GM12865 (cell line): ENCODE results near the gene RASAL2.

Experiments used
- DNase-seq: peaks from one replicate; pipeline ENCODE4 v3.0.0; 2010; ENCODE audit warnings: low read depth
- H3K4me3 ChIP-seq: 2 replicates; pipeline ENCODE4 v1.5.1; 2011; ENCODE audit warnings: mild to moderate bottlenecking, low read depth, low read length, control low read depth
- CTCF ChIP-seq: IDR thresholded peaks from 2 replicates; pipeline ENCODE4 v1.5.1; 2011; ENCODE audit warnings: low read length, control low read depth, low read depth, inconsistent platforms; ENCODE audit not compliant: insufficient read depth; ENCODE audit errors: missing control alignments

The RASAL2 gene

GRCh38 chr1:178477373-178477772 is 383.5 kb downstream of the RASAL2 start:
- no peak overlapping the region for H3K4me3 ChIP-seq
- no peak for TF ChIP-seq CTCF
- DNase-seq, result no peak

- no peak overlapping the region for H3K4me3 ChIP-seq
- DNase-seq, result no peak
- no peak for TF ChIP-seq CTCF
Observed at GRCh38 chr1:178477841-178478240, 383.9 kb downstream of the RASAL2 start.

- H3K4me3 ChIP-seq, result no peak overlapping the region
- DNase-seq, result no peak
- TF ChIP-seq CTCF, result no peak
Observed at GRCh38 chr1:178483251-178483957, 389.5 kb downstream of the RASAL2 start.

GRCh38 chr1:178484698-178485225 is 390.9 kb downstream of the RASAL2 start:
- no peak overlapping the region for H3K4me3 ChIP-seq
- DNase-seq, result no peak
- TF ChIP-seq CTCF, result no peak

- TF ChIP-seq CTCF, result no peak
- H3K4me3 ChIP-seq, result no peak overlapping the region
- no peak for DNase-seq
Observed at GRCh38 chr1:178485541-178485981, 391.7 kb downstream of the RASAL2 start.

GRCh38 chr1:178486100-178487069 is 392.5 kb downstream of the RASAL2 start:
- no peak overlapping the region for H3K4me3 ChIP-seq
- no peak for TF ChIP-seq CTCF

More at GRCh38 chr1:178486100-178487069, 392.5 kb downstream of the RASAL2 start:
- DNase-seq, result no peak
